Coronary artery (tissue), 2 donors: ENCODE data around the gene CDH10.

Experiments used
- DNase-seq: peaks from one replicate; pipeline ENCODE4 v3.0.0-alpha.2; 2017; ENCODE audit warnings: low spot score
- H3K27ac ChIP-seq, 2 donors: fragments of 200-600 bp; sonication (generic); one replicate each; pipeline ENCODE4 v1.5.1; 2016 to 2019
- H3K4me3 ChIP-seq: fragments of 200-600 bp; sonication (generic); 2 replicates; pipeline ENCODE4 v1.5.1; 2016; ENCODE audit warnings: mild to moderate bottlenecking, moderate library complexity
- TF ChIP-seq, protein P1 (sequence below): fragments of 200-600 bp; sonication (generic); IDR thresholded peaks from one replicate; pipeline ENCODE4 v1.5.1; 2019; ENCODE audit warnings: antibody characterized with exemption

Gene CDH10

DNA sequence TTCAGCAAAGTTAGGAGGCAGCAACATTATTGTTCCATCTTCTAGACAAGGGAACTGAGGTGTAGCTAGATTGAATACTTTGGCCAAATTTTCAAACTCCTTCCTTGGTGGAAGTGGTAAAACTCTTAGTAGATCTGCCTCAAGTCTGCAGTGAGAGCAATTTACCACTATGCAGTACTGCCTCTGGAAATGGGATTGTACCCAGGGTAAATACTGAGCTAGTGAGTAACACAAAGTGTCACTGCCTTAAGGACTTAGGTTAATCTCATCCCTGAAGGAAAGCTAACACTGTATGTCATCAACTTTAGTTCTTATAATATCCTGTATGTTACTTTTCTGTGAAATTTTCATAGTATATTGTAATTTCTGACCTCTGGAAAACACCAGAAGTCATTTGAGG, 13.9 kb downstream of the CDH10 start:
- no peak for DNase-seq
- H3K27ac ChIP-seq = no peak overlapping the region
- H3K4me3 ChIP-seq = no peak overlapping the region
- TF ChIP-seq, protein P1, sequence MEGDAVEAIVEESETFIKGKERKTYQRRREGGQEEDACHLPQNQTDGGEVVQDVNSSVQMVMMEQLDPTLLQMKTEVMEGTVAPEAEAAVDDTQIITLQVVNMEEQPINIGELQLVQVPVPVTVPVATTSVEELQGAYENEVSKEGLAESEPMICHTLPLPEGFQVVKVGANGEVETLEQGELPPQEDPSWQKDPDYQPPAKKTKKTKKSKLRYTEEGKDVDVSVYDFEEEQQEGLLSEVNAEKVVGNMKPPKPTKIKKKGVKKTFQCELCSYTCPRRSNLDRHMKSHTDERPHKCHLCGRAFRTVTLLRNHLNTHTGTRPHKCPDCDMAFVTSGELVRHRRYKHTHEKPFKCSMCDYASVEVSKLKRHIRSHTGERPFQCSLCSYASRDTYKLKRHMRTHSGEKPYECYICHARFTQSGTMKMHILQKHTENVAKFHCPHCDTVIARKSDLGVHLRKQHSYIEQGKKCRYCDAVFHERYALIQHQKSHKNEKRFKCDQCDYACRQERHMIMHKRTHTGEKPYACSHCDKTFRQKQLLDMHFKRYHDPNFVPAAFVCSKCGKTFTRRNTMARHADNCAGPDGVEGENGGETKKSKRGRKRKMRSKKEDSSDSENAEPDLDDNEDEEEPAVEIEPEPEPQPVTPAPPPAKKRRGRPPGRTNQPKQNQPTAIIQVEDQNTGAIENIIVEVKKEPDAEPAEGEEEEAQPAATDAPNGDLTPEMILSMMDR = no peak

DNA sequence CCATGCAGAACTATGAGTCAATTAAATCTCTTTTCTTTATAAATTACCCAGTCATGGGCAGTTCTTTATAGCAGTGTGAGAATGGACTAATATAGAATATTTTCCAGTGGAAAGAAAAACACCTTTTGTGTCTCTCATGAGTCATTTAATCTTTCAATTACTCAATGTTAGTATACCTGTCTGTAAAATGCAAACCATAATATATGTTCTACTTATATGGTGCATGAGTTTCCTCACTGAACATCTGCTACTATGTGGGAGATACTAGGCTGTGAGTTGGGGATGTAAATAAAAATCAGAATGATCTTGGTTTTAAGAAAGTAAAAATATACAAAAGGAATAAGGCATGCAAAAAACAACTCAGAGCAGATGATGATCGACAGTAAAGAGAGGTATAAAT, 15.0 kb downstream of the CDH10 start:
- DNase-seq = no peak
- H3K27ac ChIP-seq = no peak overlapping the region
- no peak overlapping the region for H3K4me3 ChIP-seq
- TF ChIP-seq, protein P1 = no peak

DNA sequence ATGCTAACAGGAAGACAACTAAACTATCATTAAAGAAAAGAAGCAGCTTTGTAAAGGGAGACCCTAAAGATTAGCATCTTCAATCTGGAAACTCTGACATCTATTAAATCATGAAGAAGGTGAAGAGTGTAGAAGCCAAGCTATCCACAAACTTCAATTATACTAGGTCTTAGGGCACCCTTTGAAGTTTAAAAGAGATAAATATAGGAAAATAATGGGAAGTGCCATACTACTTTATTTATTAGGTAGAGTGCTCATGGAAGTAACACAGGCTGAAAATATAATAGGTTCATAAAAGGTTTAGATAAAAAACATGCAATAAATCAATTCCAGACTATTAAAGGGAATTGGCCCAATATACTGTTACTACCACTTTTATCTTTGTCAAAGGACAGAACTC, 19.9 kb downstream of the CDH10 start:
- TF ChIP-seq, protein P1 = no peak
- Histone ChIP-seq H3K4me3 (no peak overlapping the region), H3K27ac (no peak overlapping the region)
- DNase-seq = no peak

DNA sequence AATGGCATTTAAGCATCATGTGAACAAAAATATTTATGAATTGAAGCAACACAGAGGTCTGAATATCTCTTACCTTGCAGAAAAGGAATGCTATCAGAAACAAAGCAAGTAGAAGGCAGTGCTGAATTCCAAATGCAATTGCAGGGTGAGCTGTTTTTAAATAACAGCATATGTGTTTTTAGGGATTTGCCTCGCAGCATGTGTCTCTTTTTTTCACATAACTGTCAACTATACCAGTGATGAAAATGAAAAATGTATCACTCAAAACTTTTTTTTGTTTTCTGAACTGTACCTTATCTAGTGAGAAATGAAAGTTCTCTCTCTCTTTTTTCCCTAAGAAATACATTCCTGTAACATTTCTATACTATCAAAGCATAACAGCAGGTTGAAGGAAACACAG, 21.2 kb downstream of the CDH10 start:
- DNase-seq = no peak
- Histone ChIP-seq H3K4me3 (no peak overlapping the region), H3K27ac (no peak overlapping the region)
- TF ChIP-seq, protein P1 = no peak

DNA sequence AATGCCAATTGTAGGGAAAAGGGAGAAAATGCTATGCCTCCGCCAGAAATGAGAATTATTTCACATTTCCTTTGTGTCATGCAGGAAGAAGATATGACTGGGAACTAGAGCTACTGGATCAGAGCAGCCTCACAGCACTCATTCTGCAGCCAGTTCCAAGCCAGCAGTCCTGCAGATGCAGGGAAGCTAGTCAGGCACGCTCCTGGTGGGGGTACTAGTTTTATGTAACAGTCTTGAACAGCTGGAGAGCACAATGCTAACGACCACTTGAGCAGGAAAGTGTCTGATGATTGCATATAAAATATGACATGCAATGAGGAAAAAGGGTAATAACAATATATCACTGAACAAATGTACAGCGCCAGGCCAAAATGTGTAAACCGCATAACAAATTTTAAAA, 21.7 kb downstream of the CDH10 start:
- Histone ChIP-seq H3K27ac (no peak overlapping the region), H3K4me3 (no peak overlapping the region)
- TF ChIP-seq, protein P1 = no peak
- DNase-seq = no peak

DNA sequence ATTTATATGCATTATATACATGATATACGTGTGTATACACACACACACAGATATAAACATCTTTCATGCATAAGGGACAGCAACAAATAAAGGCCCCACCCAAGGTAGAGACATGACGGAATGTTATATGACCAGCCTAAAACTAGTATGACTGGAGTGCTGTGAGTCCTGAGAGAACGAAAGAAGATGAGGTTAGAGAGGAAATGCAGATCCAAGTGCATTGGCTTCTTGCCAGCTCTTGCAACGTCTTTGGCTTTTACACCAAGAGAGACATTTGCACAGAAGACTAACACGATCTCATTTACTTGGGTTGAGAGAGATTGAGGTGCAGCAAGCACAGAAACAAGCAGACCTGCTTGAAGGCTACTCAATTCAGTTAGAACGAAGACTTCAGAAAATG, 23.0 kb downstream of the CDH10 start:
- H3K27ac ChIP-seq = no peak overlapping the region
- no peak overlapping the region for H3K4me3 ChIP-seq
- TF ChIP-seq, protein P1 = no peak
- no peak for DNase-seq

DNA sequence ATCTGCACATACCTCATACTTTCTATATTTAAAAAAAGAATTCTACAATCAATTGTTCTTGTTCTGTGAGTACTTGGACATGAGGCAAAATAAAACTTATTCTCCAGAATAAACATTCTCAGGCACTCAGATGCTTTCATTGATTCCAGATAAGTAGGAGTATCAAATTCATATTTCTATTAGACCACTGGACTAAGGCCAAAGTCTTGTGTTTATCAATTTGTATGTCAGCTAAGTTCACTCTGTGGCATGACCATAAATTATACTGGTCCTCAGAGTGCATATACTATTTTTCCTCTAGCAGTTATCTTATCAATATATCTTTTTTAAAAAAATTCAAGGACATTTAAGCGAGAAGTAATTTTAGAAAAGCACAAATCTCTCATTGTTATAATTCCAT, 28.2 kb downstream of the CDH10 start:
- TF ChIP-seq, protein P1 = no peak
- DNase-seq = no peak
- no peak overlapping the region for H3K4me3 ChIP-seq
- H3K27ac ChIP-seq = no peak overlapping the region
